Measurements from ENCODE around the gene IGSF21.

The IGSF21 gene

GRCh38 chr1:18107369-18108298, at the start of gene IGSF21:
IGSF21 (plus strand) TSS chr1:18107798; CDS start chr1:18108129, 331 bp downstream.
- H3K27ac ChIP-seq: peak within 1 kb of the TSS; percentile 59
- peak; percentile 4; the same call in 1 of the 2 replicates for TF ChIP-seq CTCF (conservative IDR thresholded peaks at IDR 0.05)
- TF ChIP-seq ZFX (IDR thresholded peaks at IDR 0.05): no peak

GRCh38 chr1:18058206-18058921, 49.2 kb upstream of the IGSF21 start:
- no peak for TF ChIP-seq CTCF (conservative IDR thresholded peaks at IDR 0.05)
- no peak for TF ChIP-seq ZFX (IDR thresholded peaks at IDR 0.05)

GRCh38 chr1:18058981-18059605, 48.5 kb upstream of the IGSF21 start:
- TF ChIP-seq CTCF (conservative IDR thresholded peaks at IDR 0.05) (no peak), ZFX (IDR thresholded peaks at IDR 0.05) (no peak)
- peak overlapping the region; percentile 79 for H3K27ac ChIP-seq

More at GRCh38 chr1:18058206-18058921, 49.2 kb upstream of the IGSF21 start:
- peak overlapping the region; percentile 79 for H3K27ac ChIP-seq

GRCh38 chr1:18060366-18060765, 47.2 kb upstream of the IGSF21 start:
- H3K27ac ChIP-seq: no peak overlapping the region
- TF ChIP-seq ZFX (IDR thresholded peaks at IDR 0.05) (no peak), CTCF (conservative IDR thresholded peaks at IDR 0.05) (no peak)

- H3K27ac ChIP-seq: no peak overlapping the region
- TF ChIP-seq CTCF (conservative IDR thresholded peaks at IDR 0.05): no peak
- TF ChIP-seq ZFX (IDR thresholded peaks at IDR 0.05): no peak
These were observed 45.4 kb upstream of the IGSF21 start for GRCh38 chr1:18062185-18062584.

GRCh38 chr1:18064534-18064933, 43.1 kb upstream of the IGSF21 start:
- TF ChIP-seq ZFX (IDR thresholded peaks at IDR 0.05): no peak

GRCh38 chr1:18066576-18066975, 41.0 kb upstream of the IGSF21 start:
- TF ChIP-seq CTCF (conservative IDR thresholded peaks at IDR 0.05) (no peak), ZFX (IDR thresholded peaks at IDR 0.05) (no peak)
- no peak overlapping the region for H3K27ac ChIP-seq

More at GRCh38 chr1:18064534-18064933, 43.1 kb upstream of the IGSF21 start:
- no peak overlapping the region for H3K27ac ChIP-seq
